HG03066 (cell line): ENCODE results near the gene CPNE4.

Source experiments
- ATAC-seq: cut with Tn5 transposase; IDR thresholded peaks from one replicate; pipeline ENCODE4 v1.9.1; 2021; ENCODE audit warnings: low read depth; ENCODE audit not compliant: unreplicated experiment

The CPNE4 gene

GRCh38 chr3:131550562-131551465 is 484.0 kb downstream of the CPNE4 start:
- no peak for ATAC-seq

- no peak for ATAC-seq
Observed at GRCh38 chr3:131549340-131549739, 485.5 kb downstream of the CPNE4 start.

GRCh38 chr3:131547585-131547984 is 487.2 kb downstream of the CPNE4 start:
- ATAC-seq, result no peak

- no peak for ATAC-seq
Observed at GRCh38 chr3:131546441-131546840, 488.4 kb downstream of the CPNE4 start.

- ATAC-seq, result no peak
Observed at GRCh38 chr3:131544557-131544956, 490.3 kb downstream of the CPNE4 start.

- no peak for ATAC-seq
Observed at GRCh38 chr3:131543714-131544113, 491.1 kb downstream of the CPNE4 start.

- no peak for ATAC-seq
Observed at GRCh38 chr3:131541288-131541687, 493.5 kb downstream of the CPNE4 start.

GRCh38 chr3:131540821-131541220 is 494.0 kb downstream of the CPNE4 start:
- no peak for ATAC-seq

- no peak for ATAC-seq
Observed at GRCh38 chr3:131540143-131540542, 494.7 kb downstream of the CPNE4 start.

GRCh38 chr3:131538968-131539367 is 495.8 kb downstream of the CPNE4 start:
- no peak for ATAC-seq

- no peak for ATAC-seq
Observed at GRCh38 chr3:131537531-131537930, 497.3 kb downstream of the CPNE4 start.

- ATAC-seq, result no peak
Observed at GRCh38 chr3:131535596-131535995, 499.2 kb downstream of the CPNE4 start.

- ATAC-seq, result no peak
Observed at GRCh38 chr3:131535131-131535530, 499.7 kb downstream of the CPNE4 start.

GRCh38 chr3:131532645-131533044 is 502.2 kb downstream of the CPNE4 start:
- ATAC-seq, result no peak

GRCh38 chr3:131530843-131531242 is 504.0 kb downstream of the CPNE4 start:
- ATAC-seq, result no peak

- ATAC-seq, result no peak
Observed at GRCh38 chr3:131530388-131530787, 504.4 kb downstream of the CPNE4 start.

- no peak for ATAC-seq
Observed at GRCh38 chr3:131526801-131527347, 507.9 kb downstream of the CPNE4 start.

- ATAC-seq, result no peak
Observed at GRCh38 chr3:131518680-131519079, 516.1 kb downstream of the CPNE4 start.

GRCh38 chr3:131505421-131505820 is 529.4 kb downstream of the CPNE4 start:
- ATAC-seq, result no peak

- ATAC-seq, result peak; percentile 4
Observed at GRCh38 chr3:131503320-131503635, 531.5 kb downstream of the CPNE4 start.

GRCh38 chr3:131502530-131503319 is 532.1 kb downstream of the CPNE4 start, which contains the start of gene MRPL3:
MRPL3 (minus strand) TSS chr3:131502971; CDS start chr3:131502821, 150 bp downstream.
- ATAC-seq, result peak; percentile 97
